ENCODE results near the gene SLC1A2. TPM values are rescaled to one million over a fixed set of nuclear protein-coding genes. Genes with fewer than 3 reads are reported as not detected.

The SLC1A2 gene
- total and polyA plus RNA-seq, 2 of the 4 experiments (the other 2 are of a cell fraction): 0.15 to 0.54 TPM

GRCh38 chr11:35393098-35393497, 26.3 kb downstream of the SLC1A2 start:
- POLR2A ChIA-PET (ENCODE audit: unreplicated experiment): no interaction called here

More at GRCh38 chr11:35393098-35393497, 26.3 kb downstream of the SLC1A2 start:
- Histone ChIP-seq H3K4me3 (ENCODE audit: insufficient read depth, low read depth, low read length) (no peak overlapping the region), H3K9me1 (ENCODE audit: insufficient read depth, low read length) (peaks cover 8% of the 10 kb centered on the region), H3K56ac (ENCODE audit: extremely low read depth, insufficient read depth, low read length) (no peak overlapping the region), H4K91ac (ENCODE audit: insufficient read depth, low read depth, low read length) (peak overlapping the region; percentile 45; the same call in 1 of the 2 replicates), H3K36me3 (ENCODE audit: control insufficient read depth, insufficient read depth, low read length) (no peaks in the 10 kb centered on the region), H2AK5ac (ENCODE audit: low read depth, low read length) (peak overlapping the region; percentile 63; the same call in 1 of the 2 replicates), H4K5ac (ENCODE audit: low read depth, low read length) (no peak overlapping the region), H2AK9ac (replicated peaks; ENCODE audit: low read depth, low read length, poor library complexity) (no peak overlapping the region), H3K27ac (ENCODE audit: insufficient read depth, low read length) (no peak overlapping the region), H3K23ac (ENCODE audit: low read depth, low read length) (no peak overlapping the region), H2BK5ac (ENCODE audit: low read depth, low read length, poor library complexity, severe bottlenecking) (no peak overlapping the region), H2BK120ac (ENCODE audit: low read depth, low read length) (0 out of 2 replicates have a peak overlapping the region, but pooled peaks have one; percentile 10), H3K9ac (ENCODE audit: low read depth, low read length) (no peak overlapping the region), H3K4me2 (ENCODE audit: low read depth, low read length) (no peak overlapping the region), H3K18ac (ENCODE audit: low read depth, low read length) (no peak overlapping the region), H2BK15ac (ENCODE audit: low read depth, low read length) (0 out of 3 replicates have a peak overlapping the region, but pooled peaks have one; percentile 63), H3K79me1 (ENCODE audit: low read depth in 1 of 2, low read length in 2 of 2) (peaks cover 0 to 11% of the 10 kb centered on the region in 2 experiments; a peak in 3 of 4 replicates), H3K14ac (replicated peaks; ENCODE audit: low read depth, low read length) (no peak overlapping the region; the same call in 1 of the 2 replicates), H3K27me3 (ENCODE audit: control insufficient read depth, insufficient read depth, low read length) (no peaks in the 10 kb centered on the region), H3K4me1 (ENCODE audit: control insufficient read depth, insufficient read depth, low read length) (peaks cover 6% of the 10 kb centered on the region), H3K9me3 (ENCODE audit: control insufficient read depth, insufficient read depth, low read length) (no peaks in the 10 kb centered on the region), H2BK20ac (ENCODE audit: low read depth, low read length) (peak overlapping the region; percentile 60), H3K4ac (ENCODE audit: low read depth, low read length) (peak overlapping the region; percentile 38), H4K8ac (ENCODE audit: low read depth in 2 of 2, low read length in 2 of 2) (no peak overlapping the region), H4K20me1 (ENCODE audit: insufficient read depth, low read length) (no peaks in the 10 kb centered on the region), H2AFZ (replicated peaks; ENCODE audit: low read length, poor library complexity) (no peak overlapping the region)
- DNase-seq (peak; percentile 45), ATAC-seq (ENCODE audit: low read depth) (no peak)
- in situ Hi-C loops (cut with MboI; ENCODE audit: low sequenced_read_pairs): loop anchor here (5.0 kb wide), 1 partner anchor 471 kb away; no protein-coding TSS in a partner anchor
- no peak for TF ChIP-seq RFX5 (IDR thresholded peaks at IDR 0.05; ENCODE audit: low read depth, low read length)
- no peak for TF ChIP-seq MAFK (IDR thresholded peaks at IDR 0.05; ENCODE audit: low read depth, low read length)
- intact Hi-C loops (cut with micrococcal nuclease): loop anchor here (2.0 to 10.0 kb wide), 4 partner anchors 174 to 1028 kb away; no protein-coding TSS in a partner anchor
- no TSS peak for BruUV-seq (replicated peaks)
- CTCF ChIA-PET: interaction anchor here (0.6 to 1.3 kb wide), 2 partner anchors 10 to 48 kb away, joined by 3 to 8 read pairs; no protein-coding TSS in a partner anchor
- dilution Hi-C loops (cut with HindIII; ENCODE audit: low sequenced_read_pairs, unreplicated experiment): no loop called here
- no CpG with 5 or more reads among the region's 4 CpGs for WGBS, 2 experiments (ENCODE audit: extremely low coverage in 2 of 2, insufficient read length in 1 of 2)

Measured in IMR-90 (cell line).